NT2/D1 (cell line): ENCODE data around the gene MYZAP.

Experiments
- DNase-seq: peaks from one replicate; pipeline ENCODE4 v3.0.0-alpha.2; 2011; ENCODE audit warnings: low read depth, low spot score
- H3K27me3 ChIP-seq: 2 replicates; pipeline ENCODE4 v1.6.0; 2011; ENCODE audit warnings: mild to moderate bottlenecking; ENCODE audit not compliant: insufficient read length, insufficient read depth
- H3K36me3 ChIP-seq: 2 replicates; pipeline ENCODE4 v1.6.1; 2011; ENCODE audit warnings: mild to moderate bottlenecking, low read length, mixed read lengths; ENCODE audit not compliant: insufficient read depth, insufficient read length
- H3K4me1 ChIP-seq: 2 replicates; pipeline ENCODE4 v1.5.1; 2011; ENCODE audit not compliant: insufficient read depth, insufficient read length
- H3K4me3 ChIP-seq: 2 replicates; pipeline ENCODE4 v1.5.1; 2011; ENCODE audit warnings: low read depth; ENCODE audit not compliant: insufficient read length
- H3K9ac ChIP-seq: 2 replicates; pipeline ENCODE4 v1.6.0; 2011; ENCODE audit warnings: low read depth; ENCODE audit not compliant: insufficient read length
- H3K9me3 ChIP-seq: 2 replicates; pipeline ENCODE4 v1.5.1; 2011; ENCODE audit warnings: mild to moderate bottlenecking, low read length; ENCODE audit not compliant: insufficient read depth
- SUZ12 ChIP-seq: IDR thresholded peaks from 2 replicates; pipeline ENCODE4 v1.6.1; 2011; ENCODE audit not compliant: insufficient read length, insufficient read depth; ENCODE audit errors: extremely low read depth
- YY1 ChIP-seq: IDR thresholded peaks from 2 replicates; pipeline ENCODE4 v1.6.1; 2011; ENCODE audit not compliant: insufficient read length, insufficient read depth
- ZNF274 ChIP-seq: IDR thresholded peaks from 2 replicates; pipeline ENCODE4 v1.6.1; 2011; ENCODE audit warnings: mild to moderate bottlenecking, low read depth, low read length

MYZAP gene

GRCh38 chr15:57594479-57594878 lies 2.8 kb downstream of the MYZAP start:
- TF ChIP-seq ZNF274 (no peak), SUZ12 (no peak), YY1 (no peak)
- peaks cover 4% of the 10 kb centered on the region for H3K4me1 ChIP-seq
- no peak for DNase-seq
- no peak overlapping the region for H3K9ac ChIP-seq
- H3K36me3 ChIP-seq = no peaks in the 10 kb centered on the region
- no peaks in the 10 kb centered on the region for H3K9me3 ChIP-seq
- no peak overlapping the region for H3K4me3 ChIP-seq
- H3K27me3 ChIP-seq = peaks cover 35% of the 10 kb centered on the region

GRCh38 chr15:57595011-57595866 lies 3.5 kb downstream of the MYZAP start:
- Histone ChIP-seq H3K36me3 (no peaks in the 10 kb centered on the region), H3K9me3 (no peaks in the 10 kb centered on the region), H3K4me3 (no peak overlapping the region), H3K4me1 (peaks cover 4% of the 10 kb centered on the region), H3K9ac (no peak overlapping the region), H3K27me3 (peaks cover 27% of the 10 kb centered on the region)
- DNase-seq = no peak
- no peak for TF ChIP-seq YY1
- no peak for TF ChIP-seq ZNF274
- TF ChIP-seq SUZ12 = no peak

- Histone ChIP-seq H3K27me3 (peaks cover 16% of the 10 kb centered on the region), H3K36me3 (no peaks in the 10 kb centered on the region), H3K9me3 (no peaks in the 10 kb centered on the region), H3K9ac (no peak overlapping the region), H3K4me3 (no peak overlapping the region), H3K4me1 (no peaks in the 10 kb centered on the region)
- no peak for TF ChIP-seq YY1
- no peak for TF ChIP-seq ZNF274
- TF ChIP-seq SUZ12 = no peak
- no peak for DNase-seq
These were observed 4.7 kb downstream of the MYZAP start for GRCh38 chr15:57596301-57596855.

- peaks cover 11% of the 10 kb centered on the region for H3K27me3 ChIP-seq
- H3K4me1 ChIP-seq = no peaks in the 10 kb centered on the region
- H3K36me3 ChIP-seq = no peaks in the 10 kb centered on the region
- DNase-seq = no peak
- H3K4me3 ChIP-seq = no peak overlapping the region
- H3K9ac ChIP-seq = no peak overlapping the region
- TF ChIP-seq ZNF274 (no peak), SUZ12 (no peak), YY1 (no peak)
- H3K9me3 ChIP-seq = no peaks in the 10 kb centered on the region
These were observed 5.3 kb downstream of the MYZAP start for GRCh38 chr15:57596978-57597377.

GRCh38 chr15:57597431-57597830 lies 5.7 kb downstream of the MYZAP start:
- H3K9me3 ChIP-seq = no peaks in the 10 kb centered on the region
- TF ChIP-seq YY1 (no peak), SUZ12 (no peak), ZNF274 (no peak)
- peaks cover 6% of the 10 kb centered on the region for H3K27me3 ChIP-seq

GRCh38 chr15:57598346-57598745 lies 6.6 kb downstream of the MYZAP start:
- Histone ChIP-seq H3K4me3 (no peak overlapping the region), H3K27me3 (no peaks in the 10 kb centered on the region), H3K9me3 (no peaks in the 10 kb centered on the region), H3K36me3 (no peaks in the 10 kb centered on the region), H3K9ac (no peak overlapping the region), H3K4me1 (no peaks in the 10 kb centered on the region)
- no peak for TF ChIP-seq YY1
- TF ChIP-seq SUZ12 = no peak
- no peak for TF ChIP-seq ZNF274
- DNase-seq = no peak

More at GRCh38 chr15:57597431-57597830, 5.7 kb downstream of the MYZAP start:
- no peaks in the 10 kb centered on the region for H3K4me1 ChIP-seq
- H3K4me3 ChIP-seq = no peak overlapping the region
- H3K36me3 ChIP-seq = no peaks in the 10 kb centered on the region
- no peak for DNase-seq
- H3K9ac ChIP-seq = no peak overlapping the region

GRCh38 chr15:57599296-57599810 lies 7.6 kb downstream of the MYZAP start:
- DNase-seq = no peak

More at GRCh38 chr15:57599296-57599810, 7.6 kb downstream of the MYZAP start:
- H3K9me3 ChIP-seq = no peaks in the 10 kb centered on the region
- TF ChIP-seq YY1 (no peak), ZNF274 (no peak)
- no peaks in the 10 kb centered on the region for H3K4me1 ChIP-seq
- no peak overlapping the region for H3K9ac ChIP-seq
- no peaks in the 10 kb centered on the region for H3K36me3 ChIP-seq
- no peak overlapping the region for H3K4me3 ChIP-seq
- no peaks in the 10 kb centered on the region for H3K27me3 ChIP-seq
